Embryonic facial prominence (tissue), 1 donor: Measurements from ENCODE around the gene ITGB2.
"Not testable (repeated sequence)": the region's sequence is repeated elsewhere in the genome, so short reads cannot be mapped to it uniquely, and the experiment has no call there.

Experiments used
- DNase-seq: peaks from one replicate; pipeline ENCODE4 v3.0.0-alpha.2; 2016; ENCODE audit errors: extremely low spot score

The ITGB2 gene

DNA sequence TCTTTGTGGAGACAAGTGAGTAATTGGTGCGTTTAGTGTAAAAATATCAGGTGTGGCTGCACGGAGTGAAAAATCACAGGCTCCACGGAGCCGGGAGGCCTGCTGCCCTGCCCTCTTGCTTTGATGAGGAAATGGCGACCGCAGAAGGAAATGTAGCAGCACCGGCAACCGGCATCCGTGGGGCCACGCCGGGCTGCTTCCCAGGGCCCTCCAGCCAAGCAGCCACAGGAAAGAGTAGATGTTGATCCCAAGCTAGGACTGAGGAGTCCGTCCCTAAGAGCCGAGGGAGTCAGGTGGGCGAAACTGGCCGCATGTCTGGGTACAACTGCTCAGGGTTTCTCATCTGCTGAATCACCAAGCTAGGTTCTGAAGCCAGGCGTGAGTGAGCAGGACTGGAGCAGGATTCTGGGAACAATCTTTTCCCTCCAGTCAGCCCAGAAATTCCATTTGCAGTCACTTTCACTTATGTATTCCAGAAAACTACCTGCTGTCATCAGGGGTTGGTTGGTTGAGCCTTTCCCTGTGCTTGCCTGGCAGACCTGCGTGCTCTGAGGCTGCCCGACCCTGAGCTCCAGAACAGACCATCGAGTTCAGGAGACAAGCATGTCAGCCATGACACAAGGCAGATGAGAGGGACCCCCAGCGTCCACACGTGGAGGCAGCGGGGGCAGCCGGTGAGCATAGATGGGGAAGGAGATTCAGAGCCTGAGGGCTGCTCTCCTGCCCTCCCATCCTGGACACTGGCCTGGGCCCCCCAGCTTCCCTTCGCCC is 5.8 kb upstream of the ITGB2 start:
- DNase-seq: no peak

DNA sequence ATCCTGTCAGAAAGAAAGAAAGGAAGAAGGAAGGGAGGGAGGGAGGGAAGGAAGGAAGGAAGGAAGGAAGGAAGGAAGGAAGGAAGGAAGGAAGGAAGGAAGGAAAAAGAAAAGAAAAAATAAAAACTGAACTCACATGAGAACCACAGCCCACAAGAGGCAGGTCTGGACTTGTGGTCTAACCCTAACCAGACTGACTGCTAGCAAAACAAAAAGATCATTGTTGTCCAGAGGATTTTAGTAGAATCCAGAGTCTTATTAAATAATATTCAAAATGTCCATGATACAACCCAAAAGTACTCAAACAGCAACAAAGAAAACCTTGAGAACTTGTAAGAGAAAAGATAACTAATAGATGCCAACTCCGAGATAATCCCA is 4.7 kb upstream of the ITGB2 start:
- no peak for DNase-seq

- DNase-seq: no peak
Measured at GRCh38 chr21:44924606-44925377, 4.1 kb upstream of the ITGB2 start.

DNA sequence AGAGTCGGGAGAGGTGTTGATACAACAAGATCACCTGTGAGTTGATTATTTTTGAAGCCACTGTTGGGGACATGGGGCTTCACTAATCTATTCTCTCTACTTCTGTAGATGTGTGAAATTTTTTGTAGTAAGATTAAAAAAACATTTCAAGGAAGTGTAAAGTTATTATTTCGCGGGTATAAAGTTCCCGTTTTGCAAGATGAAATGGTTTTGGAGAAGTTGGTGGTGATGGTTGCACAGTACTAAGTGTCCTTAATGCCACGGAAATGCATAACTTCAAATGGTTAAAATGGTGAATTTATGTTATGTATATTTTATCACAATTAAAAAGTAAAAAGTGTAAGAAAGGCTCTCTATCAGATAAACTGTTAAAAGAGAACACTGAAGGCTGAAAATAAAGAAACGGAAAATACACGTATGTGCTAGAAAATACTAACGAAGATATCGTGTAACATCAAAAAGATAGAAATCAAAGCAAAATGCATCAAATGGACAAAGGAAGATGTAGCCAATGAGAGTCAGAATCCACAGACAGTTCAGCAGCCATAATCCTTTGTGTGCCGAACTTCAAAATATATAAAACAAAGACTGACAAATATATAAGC is 2.9 kb upstream of the ITGB2 start:
- no peak for DNase-seq

- no peak for DNase-seq
Measured at GRCh38 chr21:44921928-44922327, 1.2 kb upstream of the ITGB2 start.

DNA sequence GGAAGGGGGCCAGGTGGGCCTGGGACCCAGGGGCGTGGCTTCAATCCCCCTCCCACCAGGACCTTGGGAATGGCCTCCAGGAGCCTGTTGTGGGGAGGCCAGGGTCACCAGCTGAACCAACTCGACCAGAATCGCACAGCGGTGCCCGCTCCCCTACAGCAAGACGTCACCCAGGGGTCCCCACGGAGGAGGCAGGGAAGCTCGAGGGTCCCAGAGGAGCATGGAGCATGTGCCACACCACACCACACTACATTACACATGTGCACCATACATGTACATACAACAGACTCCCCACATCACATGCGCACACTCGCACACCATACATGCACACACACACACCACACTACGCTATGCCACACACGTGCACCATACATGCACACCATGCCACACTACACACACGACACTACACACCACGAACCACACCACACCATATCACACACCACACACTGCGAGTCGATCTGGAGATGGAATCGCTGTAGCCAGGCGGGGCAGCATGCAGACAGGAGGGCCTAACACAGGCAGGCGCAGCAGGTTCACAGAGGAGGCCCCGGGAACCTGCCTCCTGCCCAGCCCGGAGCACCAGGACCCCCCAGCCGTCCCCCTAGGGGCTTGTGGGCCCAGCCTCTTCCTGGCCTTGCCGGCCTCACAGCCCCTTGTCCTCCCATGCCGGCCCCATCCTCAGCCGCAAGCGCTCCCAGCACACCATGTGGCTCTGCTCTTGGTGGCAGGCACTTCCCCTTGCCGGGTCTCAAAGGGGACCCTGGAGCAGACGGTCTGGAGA is 596 bp downstream of the ITGB2 start:
- DNase-seq: no peak

DNA sequence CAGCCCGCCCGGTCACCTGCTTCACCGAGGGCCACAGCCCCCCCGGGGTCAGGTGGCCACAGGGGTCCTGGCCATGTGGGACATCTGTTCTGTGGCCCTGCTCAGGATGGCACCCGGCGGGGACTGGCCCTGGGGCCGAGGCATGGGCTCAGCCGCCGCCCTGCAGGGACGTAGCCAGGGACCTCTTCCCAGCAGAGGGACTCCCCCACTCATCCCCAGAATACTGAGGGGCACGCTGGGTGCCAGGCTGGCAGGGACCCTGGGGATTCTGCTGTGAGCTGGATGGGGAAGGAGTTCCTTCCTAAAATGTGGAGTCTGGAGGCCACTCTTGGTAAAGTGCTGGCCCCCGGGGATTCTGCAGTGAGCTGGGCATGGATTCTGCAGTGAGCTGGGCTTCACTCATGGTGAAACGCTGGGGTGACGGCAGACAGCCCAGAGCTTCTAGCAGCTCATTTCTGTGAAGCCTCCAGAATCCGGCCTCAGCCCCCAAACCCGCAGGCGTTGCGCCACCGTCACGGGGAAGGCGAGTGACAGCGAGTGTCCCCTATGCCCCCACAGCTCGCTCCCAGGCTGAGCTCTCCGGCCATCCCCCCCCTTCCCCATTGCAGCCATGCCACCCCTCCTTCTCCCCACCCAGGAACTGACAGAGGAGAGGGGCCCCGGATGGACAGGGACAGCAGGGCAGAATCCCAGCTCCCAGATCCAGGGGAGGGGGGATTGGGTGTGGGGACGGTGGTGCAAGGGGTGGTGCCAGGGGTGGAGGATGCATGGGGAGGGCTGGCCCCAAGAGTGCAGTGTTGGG is 1.4 kb downstream of the ITGB2 start:
- DNase-seq: no peak

- DNase-seq: no peak
Measured at GRCh38 chr21:44918581-44919033, 2.1 kb downstream of the ITGB2 start.

DNA sequence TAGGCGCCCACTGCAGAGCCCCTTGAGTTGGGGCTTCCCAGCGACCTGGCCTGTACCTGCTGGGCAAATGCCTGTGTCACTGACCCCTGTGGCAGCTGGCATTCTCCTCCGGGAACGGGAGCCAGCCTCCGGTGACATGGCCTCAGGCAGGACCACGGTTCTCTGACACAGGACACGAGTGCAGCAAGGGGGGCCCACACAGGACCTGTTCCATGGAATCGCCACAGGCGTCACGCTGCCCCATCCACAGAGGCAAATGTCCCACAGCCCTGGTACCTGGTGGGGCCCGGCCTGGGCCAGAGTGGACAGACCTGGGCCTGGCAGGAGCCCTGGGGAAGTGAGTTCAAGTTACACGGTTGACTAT is 2.6 kb downstream of the ITGB2 start:
- DNase-seq: no peak

DNA sequence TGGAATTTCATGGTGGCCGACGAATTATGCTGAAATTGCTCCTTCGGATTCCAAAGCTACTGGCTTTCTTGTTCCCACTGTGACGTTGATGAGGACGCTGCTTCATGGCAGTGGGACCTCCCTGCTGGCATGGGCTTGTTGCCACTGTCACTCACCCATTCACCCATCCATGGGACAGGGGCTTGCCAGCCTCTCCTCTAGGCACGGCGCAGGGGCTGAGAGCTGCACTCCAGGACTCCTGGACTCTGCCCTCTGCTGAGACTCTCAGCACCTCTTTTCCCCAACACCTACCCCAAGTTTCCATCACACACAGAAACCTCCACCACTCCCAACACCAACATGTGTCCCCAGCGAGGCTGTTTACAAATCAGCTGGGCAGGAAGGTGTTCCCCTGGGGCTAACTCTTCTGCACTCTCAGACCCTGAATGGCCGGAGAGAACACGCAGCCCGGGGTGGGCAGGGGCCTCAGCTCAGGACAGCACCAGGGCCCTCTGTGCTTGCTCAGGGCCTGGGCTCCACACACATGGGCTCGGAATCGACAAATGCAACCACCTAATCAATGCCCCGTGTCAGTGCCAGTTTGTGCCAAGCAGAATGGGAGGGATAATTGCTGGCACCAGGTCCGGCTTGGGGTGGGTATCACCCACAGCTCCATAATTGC is 3.1 kb downstream of the ITGB2 start:
- no peak for DNase-seq

- DNase-seq: no peak
Measured at GRCh38 chr21:44916965-44917364, 3.7 kb downstream of the ITGB2 start.

DNA sequence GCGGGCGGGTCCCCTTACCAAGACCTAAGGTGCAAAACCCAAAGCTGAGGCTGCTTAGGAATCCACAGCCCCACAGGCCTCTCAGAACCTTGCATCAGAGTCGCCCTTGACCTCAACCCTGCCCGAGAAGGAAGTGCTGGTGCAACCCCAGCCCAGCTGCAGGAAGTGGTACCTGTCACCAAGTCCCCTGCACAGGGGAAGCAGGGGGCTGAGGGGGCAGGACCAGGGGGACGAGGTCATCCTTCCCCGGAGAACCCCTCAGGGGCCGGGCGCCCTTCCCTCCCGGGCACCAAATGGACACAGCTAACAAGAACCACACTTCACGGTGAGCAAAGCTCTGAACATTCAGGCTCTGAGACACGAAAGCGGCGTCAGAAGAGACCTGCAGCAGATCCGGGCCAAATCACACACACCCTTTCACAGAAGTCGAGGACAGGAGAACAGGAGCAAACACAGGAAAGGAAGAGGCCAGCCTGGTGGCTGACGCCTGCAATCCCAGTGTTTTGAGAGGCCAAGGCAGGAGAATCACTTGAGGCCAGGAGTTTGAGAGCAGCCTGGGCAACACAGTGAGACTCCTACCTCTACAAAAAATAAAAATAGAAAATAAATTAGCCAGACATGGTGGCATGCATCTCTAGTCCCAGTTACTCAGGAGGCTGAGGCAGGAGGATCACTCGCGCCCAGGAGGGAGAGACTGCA is 6.4 kb downstream of the ITGB2 start:
- no peak for DNase-seq

- DNase-seq: no peak
Measured at GRCh38 chr21:44913425-44914175, 7.1 kb downstream of the ITGB2 start.

DNA sequence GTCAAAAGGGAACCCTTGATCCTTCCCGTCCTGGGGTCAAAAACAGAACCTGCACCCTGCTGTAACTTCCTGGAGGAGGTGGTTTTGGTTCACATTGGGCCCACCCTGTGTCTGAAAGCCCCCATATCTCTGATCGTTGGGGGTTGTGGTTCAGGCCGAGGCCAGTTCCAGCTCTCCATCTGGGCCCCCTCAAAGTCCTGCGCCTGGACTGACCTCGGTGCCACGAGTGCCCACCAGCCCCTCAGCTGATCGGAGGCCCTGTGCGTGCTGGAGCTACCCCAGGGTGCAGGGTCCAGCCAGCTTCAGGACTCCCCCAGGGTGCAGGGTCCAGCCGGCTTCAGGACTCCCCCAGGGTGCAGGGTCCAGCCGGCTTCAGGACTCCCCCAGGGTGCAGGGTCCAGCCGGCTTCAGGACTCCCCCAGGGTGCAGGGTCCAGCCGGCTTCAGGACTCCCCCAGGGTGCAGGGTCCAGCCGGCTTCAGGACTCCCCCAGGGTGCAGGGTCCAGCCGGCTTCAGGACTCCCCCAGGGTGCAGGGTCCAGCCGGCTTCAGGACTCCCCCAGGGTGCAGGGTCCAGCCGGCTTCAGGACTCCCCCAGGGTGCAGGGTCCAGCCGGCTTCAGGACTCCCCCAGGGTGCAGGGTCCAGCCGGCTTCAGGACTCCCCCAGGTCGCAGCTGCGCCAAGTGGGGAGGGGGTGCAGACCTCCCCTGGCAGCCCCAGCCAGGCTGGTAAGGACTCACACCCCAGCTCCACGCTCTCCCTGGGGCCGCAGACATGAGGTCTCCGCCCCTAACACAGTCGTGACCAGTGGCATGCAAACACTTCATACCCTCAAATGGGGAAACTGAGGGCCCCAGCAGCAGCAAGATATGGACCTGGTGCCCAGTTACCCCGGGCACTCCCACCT is 7.9 kb downstream of the ITGB2 start:
- not testable (repeated sequence) for DNase-seq

DNA sequence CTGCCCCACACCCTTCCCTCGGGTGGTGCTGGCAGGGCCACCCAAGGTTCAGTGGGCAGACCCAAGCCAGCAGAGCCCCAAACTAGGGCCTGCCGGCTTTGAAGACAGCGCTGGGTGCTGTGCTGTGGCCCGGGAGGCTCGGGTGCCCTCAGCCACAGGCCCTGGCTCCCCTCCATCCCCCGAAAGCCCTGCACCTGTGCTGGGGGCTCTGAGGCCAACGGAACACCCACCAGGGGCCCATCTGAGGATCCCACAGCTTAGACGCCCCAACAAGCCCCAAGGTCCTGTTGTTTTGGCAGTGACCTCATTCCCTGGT is 8.6 kb downstream of the ITGB2 start:
- DNase-seq: no peak

- DNase-seq: no peak
Measured at GRCh38 chr21:44911384-44912157, 9.1 kb downstream of the ITGB2 start.

- DNase-seq: no peak
Measured at GRCh38 chr21:44911068-44911383, 9.7 kb downstream of the ITGB2 start.
